Ishikawa (cell line): ENCODE measurements around the gene MALSU1.

Experiments
- CEBPB ChIP-seq: IDR thresholded peaks from 2 replicates; pipeline ENCODE4 v1.6.1; 2012
- EP300 ChIP-seq: IDR thresholded peaks from 2 replicates; pipeline ENCODE4 v1.6.1; 2012; ENCODE audit warnings: borderline replicate concordance
- MAX ChIP-seq: IDR thresholded peaks from 2 replicates; pipeline ENCODE4 v1.6.1; 2012
- NFIC ChIP-seq: IDR thresholded peaks from 2 replicates; pipeline ENCODE4 v1.6.1; 2012
- RAD21 ChIP-seq: IDR thresholded peaks from 2 replicates; pipeline ENCODE4 v1.6.1; 2012; ENCODE audit warnings: low read depth
- REST ChIP-seq: IDR thresholded peaks from 2 replicates; pipeline ENCODE4 v1.6.1; 2012; ENCODE audit warnings: low read depth, mild to moderate bottlenecking
- TAF1 ChIP-seq: IDR thresholded peaks from 2 replicates; pipeline ENCODE4 v1.6.1; 2012; ENCODE audit warnings: low read depth, mild to moderate bottlenecking
- TCF12 ChIP-seq: IDR thresholded peaks from 2 replicates; pipeline ENCODE4 v1.6.1; 2012; ENCODE audit warnings: low read depth
- YY1 ChIP-seq: IDR thresholded peaks from 2 replicates; pipeline ENCODE4 v1.6.1; 2012; ENCODE audit warnings: low read depth

- TF ChIP-seq TAF1 (no peak), MAX (no peak), TCF12 (no peak), RAD21 (no peak), YY1 (no peak), NFIC (no peak), CEBPB (no peak), EP300 (no peak), REST (no peak)
Measured at GRCh38 chr7:23285657-23286646, 13.2 kb upstream of the MALSU1 start.
